NCI-H748 (cell line): ENCODE results near the gene SLC35F4.
A peak's percentile ranks its signal among the peaks of the same experiment; 100 is the strongest.

Source experiments
- DNase-seq: peaks from one replicate; lab custom pipeline; 2025; ENCODE audit not compliant: unreplicated experiment; lab: John Stamatoyannopoulos, UW

SLC35F4 gene

GRCh38 chr14:57641776-57642175 lies 224.1 kb downstream of the SLC35F4 start:
- no peak for DNase-seq

- DNase-seq, result no peak
Observed at GRCh38 chr14:57640036-57640435, 225.9 kb downstream of the SLC35F4 start.

GRCh38 chr14:57637901-57638300 lies 228.0 kb downstream of the SLC35F4 start:
- no peak for DNase-seq

GRCh38 chr14:57634335-57634734 lies 231.6 kb downstream of the SLC35F4 start:
- no peak for DNase-seq

- no peak for DNase-seq
Observed at GRCh38 chr14:57632649-57633048, 233.2 kb downstream of the SLC35F4 start.

- no peak for DNase-seq
Observed at GRCh38 chr14:57617510-57617909, 248.4 kb downstream of the SLC35F4 start.

- no peak for DNase-seq
Observed at GRCh38 chr14:57612946-57613345, 252.9 kb downstream of the SLC35F4 start.

- DNase-seq, result no peak
Observed at GRCh38 chr14:57611555-57612075, 254.3 kb downstream of the SLC35F4 start.

GRCh38 chr14:57610631-57611030 lies 255.3 kb downstream of the SLC35F4 start:
- no peak for DNase-seq

- no peak for DNase-seq
Observed at GRCh38 chr14:57609192-57610075, 256.5 kb downstream of the SLC35F4 start.

- no peak for DNase-seq
Observed at GRCh38 chr14:57607086-57607485, 258.8 kb downstream of the SLC35F4 start.

- peak; percentile 16 for DNase-seq
Observed at GRCh38 chr14:57583396-57583795, 282.5 kb downstream of the SLC35F4 start.

GRCh38 chr14:57582746-57583145 lies 283.1 kb downstream of the SLC35F4 start:
- no peak for DNase-seq

GRCh38 chr14:57578801-57579200 lies 287.1 kb downstream of the SLC35F4 start:
- DNase-seq, result no peak

- no peak for DNase-seq
Observed at GRCh38 chr14:57576498-57576897, 289.4 kb downstream of the SLC35F4 start.

GRCh38 chr14:57575482-57575881 lies 290.4 kb downstream of the SLC35F4 start:
- peak; percentile 95 for DNase-seq

- DNase-seq, result peak; percentile 16
Observed at GRCh38 chr14:57574617-57575288, 291.1 kb downstream of the SLC35F4 start.

- no peak for DNase-seq
Observed at GRCh38 chr14:57573173-57573572, 292.7 kb downstream of the SLC35F4 start.

GRCh38 chr14:57568554-57568953 lies 297.3 kb downstream of the SLC35F4 start:
- no peak for DNase-seq

GRCh38 chr14:57567220-57567619 lies 298.7 kb downstream of the SLC35F4 start:
- no peak for DNase-seq

GRCh38 chr14:57560681-57561080 lies 305.2 kb downstream of the SLC35F4 start:
- no peak for DNase-seq

GRCh38 chr14:57559576-57559975 lies 306.3 kb downstream of the SLC35F4 start:
- no peak for DNase-seq
